GM19372 (cell line): ENCODE results near the gene SPP2.

Experiments used
- ATAC-seq: cut with Tn5 transposase; IDR thresholded peaks from one replicate; pipeline ENCODE4 v1.9.1; 2021; ENCODE audit warnings: mild to moderate bottlenecking, low read depth, moderate library complexity; ENCODE audit not compliant: unreplicated experiment

The SPP2 gene

DNA sequence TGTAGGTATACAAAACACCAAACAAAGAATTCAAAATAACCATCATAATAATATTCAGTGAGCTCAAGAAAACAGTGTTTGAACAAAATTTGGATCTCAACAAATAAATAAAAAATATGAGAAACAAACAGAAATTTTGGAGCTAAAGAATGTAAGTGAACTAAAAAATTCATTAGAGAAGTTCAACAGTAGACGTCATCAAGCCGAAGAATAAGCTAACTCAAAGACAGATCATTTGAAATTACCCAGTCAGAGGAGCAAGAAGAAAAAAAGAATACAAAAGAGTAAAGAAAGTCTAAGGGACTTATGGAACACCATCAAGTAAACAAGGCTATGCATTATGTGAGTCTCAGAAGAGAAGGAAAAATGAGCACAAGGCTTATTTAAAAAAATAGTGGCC is 16.6 kb upstream of the SPP2 start:
- ATAC-seq: no peak

DNA sequence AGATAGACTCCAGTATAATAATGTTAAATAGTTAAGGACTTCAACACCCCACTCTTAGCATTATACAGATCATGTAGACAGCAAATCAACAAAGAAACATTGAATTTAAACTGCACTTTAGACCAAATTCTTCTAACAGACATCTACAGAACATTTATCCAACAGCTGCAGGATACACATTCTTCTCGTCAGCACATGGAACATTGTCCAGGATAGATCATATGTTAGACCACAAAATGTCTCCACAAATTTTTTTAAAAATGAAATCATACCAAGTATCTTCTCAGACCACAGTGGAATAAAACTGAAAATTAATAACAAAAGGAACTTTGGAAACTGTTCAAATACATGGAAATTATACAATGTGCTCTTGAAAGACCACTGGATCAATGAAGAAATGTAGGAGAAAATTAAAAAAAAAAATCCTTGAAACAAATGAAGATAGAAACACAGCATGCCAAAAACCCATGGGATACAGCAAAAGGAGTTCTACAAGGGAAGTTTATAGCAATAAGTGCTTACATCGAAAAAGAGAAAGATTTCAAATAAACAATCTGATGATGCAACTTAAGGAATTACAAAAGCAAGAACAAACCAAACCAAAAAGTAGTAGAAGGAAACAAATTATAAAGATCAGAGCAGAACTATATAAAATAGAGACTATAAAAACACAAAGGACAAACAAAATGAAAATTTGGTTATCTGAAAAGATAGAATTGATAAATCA is 12.3 kb upstream of the SPP2 start:
- no peak for ATAC-seq

DNA sequence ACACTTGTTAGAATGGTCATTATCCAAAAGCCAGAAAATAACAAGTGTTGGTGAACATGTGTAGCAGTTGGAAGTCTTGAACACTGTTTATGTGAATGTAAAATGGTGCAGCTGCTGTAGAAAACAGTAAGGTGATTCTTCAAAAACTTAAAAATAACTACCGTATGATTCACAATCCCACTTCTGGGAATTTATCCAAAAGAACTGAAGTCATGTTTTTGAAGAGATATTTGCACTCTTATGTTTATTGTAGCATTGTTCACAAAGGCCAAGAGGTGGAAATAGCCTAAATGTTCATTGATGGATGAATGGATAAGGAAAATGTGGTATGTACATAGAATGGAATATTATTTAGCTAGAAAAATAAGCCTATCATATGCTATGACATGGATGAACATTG is 6.3 kb upstream of the SPP2 start:
- no peak for ATAC-seq

DNA sequence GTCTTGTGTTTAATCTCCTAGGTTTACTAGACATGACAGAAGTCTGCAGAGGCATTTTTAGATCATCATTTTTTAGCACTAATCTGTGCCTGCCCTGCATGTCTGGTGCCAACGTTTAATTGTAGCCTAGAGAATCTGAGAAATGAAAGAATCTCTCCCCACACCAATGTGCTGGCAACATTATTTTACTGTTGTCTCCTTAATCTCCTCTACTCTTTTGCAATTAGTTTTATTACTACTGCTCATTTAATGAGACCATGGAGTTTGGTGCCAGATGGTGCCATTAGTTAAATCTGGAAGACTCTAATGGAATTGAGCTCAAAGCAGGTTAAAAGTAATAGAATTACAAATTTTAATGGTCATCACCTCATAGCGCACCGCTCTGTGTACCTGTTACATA is 4.0 kb upstream of the SPP2 start:
- ATAC-seq: no peak

DNA sequence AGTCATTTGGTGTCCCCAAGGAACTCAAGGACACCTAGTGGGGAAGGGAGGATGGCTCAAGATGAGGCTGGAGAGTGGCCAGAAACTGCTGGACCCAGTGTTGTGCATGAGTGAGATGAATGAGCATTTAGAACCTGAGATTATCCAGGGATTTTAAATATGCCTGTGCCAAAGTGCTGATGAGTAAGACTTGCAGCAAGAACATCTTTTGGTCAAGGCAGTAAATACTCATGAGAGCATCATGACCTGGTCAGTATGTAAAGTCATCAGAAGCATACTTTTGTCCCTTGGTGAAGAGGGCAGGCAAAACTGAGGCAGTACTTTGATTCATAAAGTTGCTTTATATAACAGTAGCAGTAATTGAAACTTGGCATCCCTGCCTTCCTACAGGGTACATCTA is 3.1 kb upstream of the SPP2 start:
- no peak for ATAC-seq

DNA sequence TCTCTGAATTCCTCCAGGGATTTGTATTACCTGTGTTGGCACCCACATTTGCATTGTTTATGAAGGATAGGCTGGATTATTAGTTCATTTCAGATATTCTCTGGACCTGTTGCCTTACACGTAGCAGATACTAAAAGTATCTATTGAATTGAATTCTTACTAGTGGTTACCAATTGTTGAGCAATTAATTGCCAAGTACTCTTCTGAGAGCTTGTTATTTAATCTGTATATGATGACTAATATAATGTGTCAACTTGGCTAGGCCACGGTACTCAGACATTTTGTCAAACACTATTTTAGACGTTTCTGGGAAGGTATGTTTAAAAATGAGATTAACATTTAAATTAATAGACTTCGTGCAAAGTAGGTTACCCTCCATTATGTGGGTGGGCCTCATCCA is 2.5 kb upstream of the SPP2 start:
- ATAC-seq: no peak

DNA sequence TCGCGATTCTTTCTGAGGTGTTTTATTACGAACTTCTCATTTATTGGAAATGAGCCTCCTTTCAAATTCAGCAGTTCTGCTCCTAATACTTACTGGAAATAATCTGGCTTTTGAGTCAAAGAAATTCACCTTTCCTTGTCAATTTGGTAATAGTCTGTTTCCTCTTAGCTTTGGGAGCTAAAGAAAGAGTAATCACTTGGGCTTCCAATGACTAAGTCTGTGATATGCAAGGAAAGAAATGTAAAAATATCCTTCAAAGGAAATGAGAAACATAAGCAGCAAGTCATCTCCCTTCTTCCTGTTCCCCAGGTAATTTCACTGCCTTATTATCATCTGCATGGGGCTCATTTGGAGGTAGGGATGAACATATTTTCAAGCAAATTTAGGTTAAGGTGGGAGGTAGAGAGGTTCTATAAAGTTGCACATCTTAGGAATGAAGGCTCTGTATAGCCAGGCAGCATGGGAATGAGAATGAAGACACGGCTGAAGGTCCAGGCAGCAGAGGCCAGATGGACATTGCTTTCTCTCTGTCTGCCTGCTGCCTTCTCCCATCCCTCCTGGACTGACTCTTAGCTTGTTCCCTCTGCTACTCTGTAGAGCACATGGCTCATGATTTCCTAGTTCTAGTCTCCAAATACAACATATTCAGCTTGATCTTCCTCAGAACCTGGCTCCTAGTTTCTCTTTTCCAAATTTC is 1.0 kb downstream of the SPP2 start:
- no peak for ATAC-seq

DNA sequence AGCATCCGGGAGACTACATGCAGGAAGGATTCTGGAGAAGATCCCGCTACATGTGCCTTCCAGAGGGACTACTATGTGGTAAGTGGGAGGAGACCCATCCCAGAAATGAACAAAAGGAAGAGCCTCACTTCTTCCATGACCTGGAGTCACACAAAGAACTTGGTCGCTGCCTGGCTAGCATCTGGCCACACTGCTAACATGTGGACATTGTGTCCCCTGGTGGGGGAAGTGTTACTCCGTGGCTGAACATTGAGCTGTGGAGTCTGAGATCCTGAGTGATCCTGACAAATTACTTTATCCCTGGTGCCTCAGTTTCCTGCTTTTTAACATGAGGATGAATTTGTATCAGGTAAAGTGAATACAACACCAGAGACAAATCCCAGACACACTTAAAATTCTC is 8.4 kb downstream of the SPP2 start:
- ATAC-seq: no peak

DNA sequence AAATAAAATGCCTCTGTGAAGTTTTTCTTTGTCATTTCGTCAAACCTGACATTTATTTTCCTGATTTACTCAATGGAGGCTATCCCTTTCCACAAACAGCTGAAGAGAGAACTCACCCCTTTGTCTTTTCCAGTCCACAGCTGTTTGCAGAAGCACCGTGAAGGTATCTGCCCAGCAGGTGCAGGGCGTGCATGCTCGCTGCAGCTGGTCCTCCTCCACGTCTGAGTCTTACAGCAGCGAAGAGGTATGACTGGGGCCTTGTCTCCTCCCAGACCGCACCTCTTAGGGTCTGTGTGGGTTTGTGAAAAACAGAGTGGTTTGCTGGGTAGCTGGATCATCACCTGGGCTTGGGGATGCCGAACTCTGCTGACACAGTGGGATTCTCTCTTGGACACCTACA is 9.7 kb downstream of the SPP2 start:
- no peak for ATAC-seq

DNA sequence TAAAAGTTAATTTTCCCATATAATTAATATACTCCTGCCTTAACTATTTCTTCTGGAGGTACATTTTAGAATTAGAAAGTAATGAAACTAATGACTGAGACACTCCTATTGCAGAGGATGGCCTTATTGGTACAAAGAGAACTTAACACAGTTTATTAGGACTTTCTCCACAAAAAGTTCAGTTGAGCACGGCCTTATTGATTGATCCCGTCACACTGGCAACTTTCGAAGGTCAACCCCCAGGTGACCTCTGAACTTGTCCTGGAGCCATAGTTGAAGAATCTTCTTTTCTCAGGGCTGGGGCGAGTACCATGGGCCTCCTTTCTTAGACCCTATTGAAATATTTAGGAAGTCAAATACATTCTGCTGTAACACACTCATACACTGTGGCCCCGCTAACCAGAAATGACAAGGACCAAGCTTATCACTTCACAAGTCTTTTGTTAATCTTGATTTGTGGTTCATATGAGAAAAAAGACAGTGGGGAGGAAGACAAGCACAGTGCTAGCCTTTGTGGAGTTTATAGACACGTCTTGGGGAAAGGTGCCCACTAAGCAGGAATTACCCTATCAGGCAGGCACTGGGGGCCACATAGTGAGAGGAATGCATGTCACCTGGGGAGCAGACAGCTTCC is 11.2 kb downstream of the SPP2 start:
- ATAC-seq: no peak

DNA sequence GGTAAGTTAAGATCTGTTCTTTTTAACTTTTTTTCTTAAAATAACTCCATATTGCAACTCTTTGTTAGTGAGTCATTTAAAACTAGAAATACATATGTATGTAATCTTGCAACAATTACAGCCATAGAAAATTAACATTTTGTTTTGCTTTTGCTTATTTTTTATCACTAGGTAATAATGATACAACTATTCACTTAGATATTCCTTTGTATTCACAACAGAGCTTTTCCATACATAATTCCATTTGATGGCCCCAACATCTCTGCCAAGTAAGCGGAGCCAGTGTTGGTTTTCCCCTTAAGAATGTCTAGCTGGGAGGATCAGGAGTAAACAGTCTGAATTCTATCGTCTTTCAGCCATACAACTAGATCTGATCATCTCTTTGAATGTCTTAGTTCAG is 16.1 kb downstream of the SPP2 start:
- ATAC-seq: no peak

DNA sequence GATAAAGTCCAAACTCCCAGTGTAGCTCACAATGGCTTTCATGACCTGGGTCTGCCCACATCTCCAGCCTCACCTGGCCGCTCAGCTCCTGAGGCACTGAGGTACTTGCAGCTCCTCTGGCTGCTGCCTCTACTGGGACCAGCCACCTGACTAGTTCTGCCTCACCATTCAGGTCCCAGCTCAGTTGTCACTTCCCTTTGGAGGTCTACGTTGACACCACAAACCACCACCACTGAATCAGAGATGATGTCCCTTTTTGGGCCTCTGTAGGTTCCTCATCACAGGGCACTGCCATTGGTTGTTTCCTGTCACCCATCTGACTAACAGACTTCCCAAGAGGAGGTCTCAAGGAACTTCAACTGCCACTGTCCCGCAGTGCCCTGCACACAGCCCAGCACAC is 21.2 kb downstream of the SPP2 start:
- ATAC-seq: no peak

DNA sequence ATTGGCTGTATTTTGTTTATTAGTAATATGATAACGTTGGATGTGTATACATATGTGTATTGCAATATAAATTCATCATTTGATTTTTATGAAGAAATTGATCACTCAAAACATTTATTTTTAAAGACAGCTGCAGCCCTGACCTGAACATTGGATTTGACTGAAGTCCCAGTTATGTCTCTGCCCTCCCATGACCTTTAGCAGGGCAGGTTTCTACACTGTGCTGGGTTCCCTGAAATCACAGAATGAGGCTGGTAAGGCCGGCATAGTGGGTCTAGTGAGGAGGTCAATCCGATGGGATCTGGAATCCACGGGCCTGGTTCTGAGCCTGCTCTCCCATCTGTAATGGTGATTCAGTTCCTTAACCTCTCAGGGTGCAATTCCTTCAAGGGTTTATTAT is 22.0 kb downstream of the SPP2 start:
- no peak for ATAC-seq

DNA sequence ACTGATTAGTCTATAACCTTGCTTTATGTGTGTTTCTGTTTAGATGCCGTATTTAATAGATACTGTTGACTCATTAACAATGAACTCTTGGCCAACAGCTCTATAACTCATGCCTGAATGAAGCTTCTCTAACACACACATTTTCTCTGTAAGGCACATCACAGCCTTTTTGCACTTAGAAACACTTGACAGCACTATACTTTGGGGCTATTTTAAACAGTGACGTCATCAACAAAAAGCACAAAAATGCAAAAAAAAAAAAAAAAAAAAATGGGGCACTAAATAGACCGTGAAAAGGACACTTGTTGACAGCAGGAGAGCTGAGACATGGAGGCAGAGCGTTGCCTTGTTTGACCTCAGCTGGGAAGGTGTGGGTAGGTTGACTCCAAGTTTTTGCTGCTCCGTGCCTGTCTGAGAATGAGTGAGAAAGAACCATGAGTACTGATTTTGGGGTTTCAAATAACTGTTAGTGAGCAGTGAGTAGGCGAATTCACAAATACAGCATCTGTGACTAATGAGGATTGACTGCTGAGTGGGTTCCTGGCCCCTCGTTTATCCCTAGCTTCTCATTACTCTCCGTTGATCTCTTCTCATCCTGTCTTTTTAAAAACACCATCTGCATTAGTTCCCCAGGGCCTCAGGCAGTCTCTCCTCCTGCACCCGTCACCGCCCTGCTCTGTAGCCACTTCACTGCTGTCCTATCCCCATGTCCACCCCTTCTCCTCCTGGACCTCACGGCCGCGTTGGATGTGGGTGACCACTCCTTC is 24.4 kb downstream of the SPP2 start:
- no peak for ATAC-seq

DNA sequence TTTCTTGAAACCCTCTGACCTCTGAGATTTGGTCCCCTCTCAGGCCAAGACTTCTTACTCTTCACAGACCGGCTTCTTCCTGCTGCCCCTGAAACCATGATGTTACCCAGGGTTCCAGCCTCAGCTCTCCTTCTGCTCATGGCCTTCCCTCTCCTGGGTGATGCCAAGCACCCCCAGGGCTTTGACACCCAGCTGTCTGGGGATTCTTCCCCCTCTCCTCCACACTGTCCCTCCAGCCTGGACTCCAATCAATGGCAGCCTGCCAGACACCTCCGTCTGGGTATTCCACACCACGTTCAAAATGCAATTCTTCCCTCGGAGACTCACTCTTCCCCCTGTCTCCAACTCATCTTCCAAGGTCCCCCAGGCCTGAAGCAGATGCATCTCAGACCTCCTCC is 25.0 kb downstream of the SPP2 start:
- no peak for ATAC-seq

DNA sequence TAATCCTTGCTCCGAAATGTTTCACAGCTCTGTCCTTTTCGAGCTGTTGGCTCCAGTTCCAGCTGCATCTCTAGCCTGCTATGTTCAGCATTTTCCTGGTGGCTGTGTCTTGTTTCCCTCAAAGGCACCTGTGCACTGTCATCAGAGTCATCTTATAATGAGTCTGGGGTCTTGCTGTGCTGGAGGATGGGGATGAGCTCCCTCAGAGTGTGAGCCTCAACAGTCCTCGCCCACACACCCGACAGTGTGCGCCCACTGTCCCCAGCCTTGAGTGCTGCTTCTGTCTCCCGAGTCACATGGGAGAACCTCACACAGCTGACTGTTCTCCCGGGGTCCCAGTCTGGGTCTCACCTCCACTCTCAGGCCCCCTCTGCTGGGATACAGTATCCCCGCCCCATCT is 25.4 kb downstream of the SPP2 start:
- ATAC-seq: no peak

DNA sequence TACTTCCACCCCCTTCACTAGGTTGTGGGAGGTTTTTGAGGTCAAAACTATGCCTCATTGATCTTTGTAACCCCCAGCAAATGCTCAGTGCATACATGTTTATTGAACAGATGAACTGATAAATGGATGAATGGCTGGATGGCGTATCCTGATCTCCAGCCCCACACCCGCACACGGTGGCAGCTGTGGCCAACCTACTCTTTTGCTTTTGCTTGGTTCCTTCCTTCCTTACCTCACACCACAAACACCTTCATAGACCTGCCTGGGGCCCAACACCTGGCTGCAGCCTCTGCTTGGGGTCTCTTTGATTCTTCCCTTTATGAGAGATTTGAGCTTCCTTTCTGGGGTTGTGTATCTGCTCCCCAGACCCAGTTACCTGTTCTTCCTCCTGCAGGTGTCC is 25.9 kb downstream of the SPP2 start:
- no peak for ATAC-seq

DNA sequence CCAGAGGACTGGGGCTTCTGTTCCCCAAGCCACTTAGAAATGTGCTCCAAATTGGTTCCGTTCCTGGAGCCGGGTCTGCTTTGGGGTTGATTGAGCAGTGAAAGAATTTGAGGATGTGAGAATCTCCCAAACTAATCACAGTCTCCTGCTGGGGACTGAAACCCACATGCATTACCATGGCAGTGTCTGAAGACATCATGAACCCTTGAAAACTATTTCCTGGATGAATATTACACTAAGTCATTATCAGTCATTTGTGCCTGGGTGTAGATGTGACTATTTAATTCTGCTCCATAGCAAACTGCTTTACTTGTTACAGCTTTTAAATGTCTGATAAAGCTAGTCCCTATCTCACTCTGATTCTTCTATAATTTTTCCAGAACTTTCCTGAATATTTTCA is 27.6 kb downstream of the SPP2 start:
- no peak for ATAC-seq

DNA sequence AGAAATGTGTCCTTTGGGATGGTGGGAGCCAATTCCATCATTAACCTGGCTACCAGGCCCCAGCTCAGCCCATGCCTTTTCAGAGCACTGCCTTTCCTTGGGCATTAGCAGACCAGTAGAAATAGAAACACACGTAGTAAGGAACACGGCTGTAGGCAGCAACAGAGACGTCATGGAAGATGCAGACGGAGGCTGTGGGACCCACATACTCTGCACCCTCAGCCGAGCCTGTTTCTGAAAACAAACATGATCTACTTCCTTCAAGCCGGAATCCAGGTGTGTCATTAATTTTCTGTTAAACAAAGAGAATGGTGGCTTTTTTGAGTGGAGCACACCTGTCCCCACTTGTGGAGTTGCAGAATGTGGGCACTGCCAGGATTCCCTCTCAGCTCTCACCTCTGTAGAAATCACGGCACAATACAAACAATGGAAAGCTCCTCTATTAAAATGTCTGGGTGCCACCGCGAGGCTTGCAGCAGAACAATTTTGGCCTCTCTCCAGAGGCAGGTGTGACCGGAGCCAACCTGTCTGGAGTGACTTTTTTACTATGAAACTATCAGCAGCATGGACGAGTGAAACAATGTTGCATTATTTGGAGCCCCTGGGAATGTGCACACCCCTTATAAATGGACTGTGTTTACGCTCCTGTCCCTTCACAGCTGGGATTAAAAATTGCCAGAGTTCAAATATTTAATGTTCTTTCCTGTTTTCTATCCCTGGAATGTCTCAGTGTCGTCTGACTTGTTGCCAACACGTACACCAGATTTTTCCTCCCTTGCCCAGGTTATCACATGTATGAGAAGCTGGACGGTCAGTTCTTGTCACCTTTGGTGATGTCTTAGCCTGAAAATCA is 31.7 kb downstream of the SPP2 start:
- no peak for ATAC-seq

DNA sequence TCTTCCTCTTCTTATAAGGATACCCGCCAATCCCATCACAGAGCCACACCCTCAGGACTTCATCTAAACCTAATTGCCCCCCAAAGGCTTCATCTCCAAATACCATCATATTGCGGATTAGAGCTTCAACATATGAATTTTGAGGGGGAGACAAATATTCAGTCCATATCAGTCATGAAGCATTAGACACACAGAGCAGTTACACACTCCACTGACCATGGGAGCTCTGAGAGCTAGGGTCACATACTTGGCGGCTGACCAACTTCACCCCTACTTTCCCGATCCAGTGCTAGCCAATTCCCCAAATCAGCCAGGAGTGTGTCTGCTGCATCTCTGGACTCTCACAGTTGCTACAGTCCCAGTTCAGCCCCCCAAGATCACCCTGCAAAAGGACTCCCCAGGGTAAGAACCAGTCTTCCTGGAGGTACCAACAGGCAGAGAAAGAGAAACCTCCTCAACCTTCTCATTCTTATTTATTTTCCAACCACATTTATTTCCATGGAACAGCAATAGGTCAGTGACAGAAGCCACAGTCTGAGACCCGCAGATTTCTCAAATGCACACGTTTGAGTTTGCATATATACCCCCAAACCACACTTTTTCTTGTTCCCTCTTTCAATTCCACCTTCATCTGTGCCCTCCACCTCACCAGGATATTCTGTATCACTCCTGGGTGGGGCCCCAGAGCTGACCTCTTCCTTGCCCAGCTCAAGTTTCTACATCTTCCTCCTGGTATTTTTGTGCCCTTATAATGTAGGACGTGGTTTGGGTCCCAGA is 33.3 kb downstream of the SPP2 start:
- ATAC-seq: no peak
